HepG2 (cell line): ENCODE measurements around the gene PRSS22. TPM values are rescaled to one million over a fixed set of nuclear protein-coding genes. Genes with fewer than 3 reads are reported as not detected.

Source experiments
- AGO1 ChIP-seq: fragments of 200-400 bp; formaldehyde crosslinking; IDR thresholded peaks from 2 replicates; pipeline ENCODE4 v1.6.1; 2017; ENCODE audit warnings: mild to moderate bottlenecking, low read depth, low read length, moderate library complexity; ENCODE audit not compliant: poor library complexity, severe bottlenecking
- CCDC6 ChIP-seq: sonication (generic); formaldehyde crosslinking; IDR thresholded peaks from 2 replicates; pipeline ENCODE4 v1.8.1; 2022; ENCODE audit warnings: mild to moderate bottlenecking, missing genetic modification reagents, moderate library complexity
- DNMT3B ChIP-seq: conservative IDR thresholded peaks from 2 replicates; pipeline ENCODE4 v1.6.1; 2016; ENCODE audit warnings: missing biosample characterization, control low read depth
- HMG20A ChIP-seq: IDR thresholded peaks from 2 replicates; pipeline ENCODE4 v1.6.1; 2016; ENCODE audit warnings: borderline replicate concordance
- KDM4B ChIP-seq: sonication (generic); formaldehyde crosslinking; IDR thresholded peaks from 2 replicates; pipeline ENCODE4 v1.4.0; 2020; ENCODE audit warnings: missing genetic modification reagents
- MED13 ChIP-seq: sonication (generic); formaldehyde crosslinking; IDR thresholded peaks from 2 replicates; pipeline ENCODE4 v1.5.0; 2020; ENCODE audit warnings: missing genetic modification reagents
- MIER3 ChIP-seq: IDR thresholded peaks from 2 replicates; pipeline ENCODE4 v1.6.1; 2016; ENCODE audit warnings: missing compliant biosample characterization, borderline replicate concordance
- MYNN ChIP-seq: sonication (generic); formaldehyde crosslinking; IDR thresholded peaks from 2 replicates; pipeline ENCODE4 v1.4.0; 2020; ENCODE audit warnings: mild to moderate bottlenecking, low read depth, missing genetic modification reagents
- SKI ChIP-seq: fragments of 450-650 bp; IDR thresholded peaks from one replicate; pipeline ENCODE4 v1.6.1; 2018; ENCODE audit warnings: mild to moderate bottlenecking; ENCODE audit not compliant: partially characterized antibody
- SMAD3 ChIP-seq: sonication (generic); formaldehyde crosslinking; IDR thresholded peaks from 2 replicates; pipeline ENCODE4 v1.4.0; 2020; ENCODE audit warnings: missing genetic modification reagents
- SRY ChIP-seq: sonication (generic); formaldehyde crosslinking; IDR thresholded peaks from 2 replicates; pipeline ENCODE4 v1.8.0; 2022; ENCODE audit warnings: mild to moderate bottlenecking, missing genetic modification reagents
- TOE1 ChIP-seq: sonication (generic); formaldehyde crosslinking; IDR thresholded peaks from 2 replicates; pipeline ENCODE4 v1.4.0; 2020; ENCODE audit warnings: mild to moderate bottlenecking, missing genetic modification reagents
- ZFP90 ChIP-seq: sonication (generic); formaldehyde crosslinking; IDR thresholded peaks from 2 replicates; pipeline ENCODE4 v1.8.0; 2022; ENCODE audit warnings: missing genetic modification reagents, mild to moderate bottlenecking, inconsistent platforms, borderline replicate concordance
- ZNF207 ChIP-seq: fragments of 450-650 bp; IDR thresholded peaks from 2 replicates; pipeline ENCODE4 v1.6.1; 2016; ENCODE audit warnings: antibody characterized with exemption, borderline replicate concordance
- ZNF263 ChIP-seq: sonication (generic); formaldehyde crosslinking; IDR thresholded peaks from 2 replicates; pipeline ENCODE4 v1.4.0; 2020; ENCODE audit warnings: missing genetic modification reagents
- ZNF614 ChIP-seq: IDR thresholded peaks from 2 replicates; pipeline ENCODE4 v1.6.1; 2018; ENCODE audit warnings: missing biosample characterization, missing genetic modification reagents, inconsistent platforms, borderline replicate concordance
- ZNF781 ChIP-seq: sonication (generic); formaldehyde crosslinking; IDR thresholded peaks from 2 replicates; pipeline ENCODE4 v1.5.1; 2020; ENCODE audit warnings: borderline replicate concordance, mild to moderate bottlenecking, missing genetic modification reagents; ENCODE audit errors: not compliant biosample characterization
- polyA plus RNA-seq, 8 experiments: library from polyadenylated mRNA; depleted of rRNA in 3 of 8; stranded (reverse) in 7 of 8; unstranded in 1 of 8; fragments of >200 nt; fragmentation: Illumina TruSeq in 4 of 8; extraction: Trizol in 4 of 8; gene quantifications; 2 replicates each; pipeline versions ENCODE4 v1.2.1 to v1.2.3, GENCODE V29; 2011 to 2016; ENCODE audit warnings: low read depth in 4 of 8, missing spikeins in 1 of 8, mixed read lengths in 1 of 8; ENCODE audit not compliant: insufficient read depth in 1 of 8
- total RNA-seq, 5 experiments: library from RNA; depleted of rRNA; stranded (reverse); fragments of >200 nt; fragmentation: Illumina TruSeq; extraction: Trizol; gene quantifications; 2 replicates each; pipeline ENCODE4 v1.2.3, GENCODE V29; 2016; ENCODE audit warnings: low read depth in 1 of 5
- TF ChIP-seq, protein P1 (sequence below): sonication (generic); formaldehyde crosslinking; IDR thresholded peaks from 2 replicates; pipeline ENCODE4 v1.4.0; 2020; ENCODE audit warnings: missing genetic modification reagents, borderline replicate concordance
- TF ChIP-seq, protein P2 (sequence below): sonication (generic); formaldehyde crosslinking; IDR thresholded peaks from 2 replicates; pipeline ENCODE4 v1.5.0; 2020; ENCODE audit warnings: missing genetic modification reagents
- TF ChIP-seq, protein P3 (sequence below): sonication (generic); formaldehyde crosslinking; IDR thresholded peaks from 2 replicates; pipeline ENCODE4 v1.4.0; 2020; ENCODE audit warnings: missing genetic modification reagents
- TF ChIP-seq, protein P4 (sequence below): IDR thresholded peaks from 2 replicates; pipeline ENCODE4 v1.6.1; 2016; ENCODE audit warnings: control low read depth

The PRSS22 gene
- total and polyA plus RNA-seq, 2 of the 13 experiments (the other 11 are each of a cell fraction or from before 2014, with no cell fraction given): 0.24 to 0.32 TPM

DNA sequence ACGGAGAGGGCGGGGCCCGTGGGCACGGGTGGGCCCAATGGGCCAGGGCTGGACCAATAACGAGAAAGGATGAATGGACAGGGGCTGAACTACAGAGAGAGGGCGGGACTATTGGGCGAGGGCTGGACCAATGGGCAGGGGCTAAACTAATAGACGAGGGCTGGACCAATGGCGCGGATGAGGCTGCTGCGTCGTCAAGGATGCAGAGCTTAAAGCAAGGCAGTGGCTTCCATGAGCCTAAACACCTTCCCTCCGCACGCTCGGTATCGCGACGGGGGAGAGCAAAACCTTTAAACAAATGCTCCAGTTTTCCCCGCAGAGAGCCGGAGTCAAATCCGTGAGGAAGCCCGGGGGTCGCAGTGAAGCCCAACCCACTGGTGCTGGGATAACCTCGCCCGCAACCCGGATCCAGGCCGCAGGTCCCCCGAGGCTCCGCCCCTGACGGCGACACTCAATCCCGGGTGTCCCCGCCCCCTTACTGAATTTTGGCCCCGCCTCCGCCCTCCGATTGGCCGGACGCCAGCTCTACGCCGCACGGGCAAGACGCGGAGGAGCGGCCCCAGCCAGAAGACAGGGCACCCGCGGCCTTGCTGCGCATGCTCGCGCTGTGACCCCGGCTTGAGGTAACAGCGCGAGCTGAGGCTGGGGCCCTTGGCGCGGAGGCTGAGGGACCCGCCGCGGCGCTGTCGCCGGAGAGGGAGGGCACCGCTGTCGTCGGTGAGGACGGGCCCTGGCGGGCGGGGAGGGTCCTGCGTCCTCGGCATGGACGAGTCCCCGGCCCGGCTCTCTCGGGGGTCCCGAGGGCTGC, 24.9 kb upstream of the PRSS22 start, which contains the start of gene FLYWCH2 (continued):
- TF ChIP-seq, protein P1, sequence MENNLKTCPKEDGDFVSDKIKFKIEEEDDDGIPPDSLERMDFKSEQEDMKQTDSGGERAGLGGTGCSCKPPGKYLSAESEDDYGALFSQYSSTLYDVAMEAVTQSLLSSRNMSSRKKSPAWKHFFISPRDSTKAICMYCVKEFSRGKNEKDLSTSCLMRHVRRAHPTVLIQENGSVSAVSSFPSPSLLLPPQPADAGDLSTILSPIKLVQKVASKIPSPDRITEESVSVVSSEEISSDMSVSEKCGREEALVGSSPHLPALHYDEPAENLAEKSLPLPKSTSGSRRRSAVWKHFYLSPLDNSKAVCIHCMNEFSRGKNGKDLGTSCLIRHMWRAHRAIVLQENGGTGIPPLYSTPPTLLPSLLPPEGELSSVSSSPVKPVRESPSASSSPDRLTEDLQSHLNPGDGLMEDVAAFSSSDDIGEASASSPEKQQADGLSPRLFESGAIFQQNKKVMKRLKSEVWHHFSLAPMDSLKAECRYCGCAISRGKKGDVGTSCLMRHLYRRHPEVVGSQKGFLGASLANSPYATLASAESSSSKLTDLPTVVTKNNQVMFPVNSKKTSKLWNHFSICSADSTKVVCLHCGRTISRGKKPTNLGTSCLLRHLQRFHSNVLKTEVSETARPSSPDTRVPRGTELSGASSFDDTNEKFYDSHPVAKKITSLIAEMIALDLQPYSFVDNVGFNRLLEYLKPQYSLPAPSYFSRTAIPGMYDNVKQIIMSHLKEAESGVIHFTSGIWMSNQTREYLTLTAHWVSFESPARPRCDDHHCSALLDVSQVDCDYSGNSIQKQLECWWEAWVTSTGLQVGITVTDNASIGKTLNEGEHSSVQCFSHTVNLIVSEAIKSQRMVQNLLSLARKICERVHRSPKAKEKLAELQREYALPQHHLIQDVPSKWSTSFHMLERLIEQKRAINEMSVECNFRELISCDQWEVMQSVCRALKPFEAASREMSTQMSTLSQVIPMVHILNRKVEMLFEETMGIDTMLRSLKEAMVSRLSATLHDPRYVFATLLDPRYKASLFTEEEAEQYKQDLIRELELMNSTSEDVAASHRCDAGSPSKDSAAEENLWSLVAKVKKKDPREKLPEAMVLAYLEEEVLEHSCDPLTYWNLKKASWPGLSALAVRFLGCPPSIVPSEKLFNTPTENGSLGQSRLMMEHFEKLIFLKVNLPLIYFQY (CRISPR knock-in tag): peak; percentile 72; the same call in 1 of the 2 replicates
- peak; percentile 18; the same call in 1 of the 2 replicates for TF ChIP-seq ZNF263
- peak; percentile 68; the same call in 1 of the 2 replicates for TF ChIP-seq MED13
- TF ChIP-seq, protein P2, sequence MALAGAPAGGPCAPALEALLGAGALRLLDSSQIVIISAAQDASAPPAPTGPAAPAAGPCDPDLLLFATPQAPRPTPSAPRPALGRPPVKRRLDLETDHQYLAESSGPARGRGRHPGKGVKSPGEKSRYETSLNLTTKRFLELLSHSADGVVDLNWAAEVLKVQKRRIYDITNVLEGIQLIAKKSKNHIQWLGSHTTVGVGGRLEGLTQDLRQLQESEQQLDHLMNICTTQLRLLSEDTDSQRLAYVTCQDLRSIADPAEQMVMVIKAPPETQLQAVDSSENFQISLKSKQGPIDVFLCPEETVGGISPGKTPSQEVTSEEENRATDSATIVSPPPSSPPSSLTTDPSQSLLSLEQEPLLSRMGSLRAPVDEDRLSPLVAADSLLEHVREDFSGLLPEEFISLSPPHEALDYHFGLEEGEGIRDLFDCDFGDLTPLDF: 0 out of 2 replicates have a peak, but pooled peaks have one; percentile 29
- TF ChIP-seq ZNF207: no peak
- 0 out of 2 replicates have a peak, but pooled peaks have one; percentile 23 for TF ChIP-seq MIER3 (CRISPR knock-in tag)
- TF ChIP-seq MYNN: no peak
- TF ChIP-seq CCDC6 (CRISPR knock-in tag): peak; percentile 24; the same call in 1 of the 2 replicates
- TF ChIP-seq SRY (CRISPR knock-in tag): peak; percentile 61; the same call in 1 of the 2 replicates
- TF ChIP-seq HMG20A: no peak
- TF ChIP-seq, protein P3, sequence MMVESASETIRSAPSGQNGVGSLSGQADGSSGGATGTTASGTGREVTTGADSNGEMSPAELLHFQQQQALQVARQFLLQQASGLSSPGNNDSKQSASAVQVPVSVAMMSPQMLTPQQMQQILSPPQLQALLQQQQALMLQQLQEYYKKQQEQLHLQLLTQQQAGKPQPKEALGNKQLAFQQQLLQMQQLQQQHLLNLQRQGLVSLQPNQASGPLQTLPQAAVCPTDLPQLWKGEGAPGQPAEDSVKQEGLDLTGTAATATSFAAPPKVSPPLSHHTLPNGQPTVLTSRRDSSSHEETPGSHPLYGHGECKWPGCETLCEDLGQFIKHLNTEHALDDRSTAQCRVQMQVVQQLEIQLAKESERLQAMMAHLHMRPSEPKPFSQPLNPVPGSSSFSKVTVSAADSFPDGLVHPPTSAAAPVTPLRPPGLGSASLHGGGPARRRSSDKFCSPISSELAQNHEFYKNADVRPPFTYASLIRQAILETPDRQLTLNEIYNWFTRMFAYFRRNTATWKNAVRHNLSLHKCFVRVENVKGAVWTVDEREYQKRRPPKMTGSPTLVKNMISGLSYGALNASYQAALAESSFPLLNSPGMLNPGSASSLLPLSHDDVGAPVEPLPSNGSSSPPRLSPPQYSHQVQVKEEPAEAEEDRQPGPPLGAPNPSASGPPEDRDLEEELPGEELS (CRISPR knock-in tag): 0 out of 2 replicates have a peak, but pooled peaks have one; percentile 29
- TF ChIP-seq, protein P4, sequence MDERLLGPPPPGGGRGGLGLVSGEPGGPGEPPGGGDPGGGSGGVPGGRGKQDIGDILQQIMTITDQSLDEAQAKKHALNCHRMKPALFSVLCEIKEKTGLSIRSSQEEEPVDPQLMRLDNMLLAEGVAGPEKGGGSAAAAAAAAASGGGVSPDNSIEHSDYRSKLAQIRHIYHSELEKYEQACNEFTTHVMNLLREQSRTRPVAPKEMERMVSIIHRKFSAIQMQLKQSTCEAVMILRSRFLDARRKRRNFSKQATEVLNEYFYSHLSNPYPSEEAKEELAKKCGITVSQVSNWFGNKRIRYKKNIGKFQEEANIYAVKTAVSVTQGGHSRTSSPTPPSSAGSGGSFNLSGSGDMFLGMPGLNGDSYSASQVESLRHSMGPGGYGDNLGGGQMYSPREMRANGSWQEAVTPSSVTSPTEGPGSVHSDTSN (CRISPR knock-in tag): 0 out of 2 replicates have a peak, but pooled peaks have one; percentile 42
- no peak for TF ChIP-seq TOE1 (CRISPR knock-in tag)
- no peak for TF ChIP-seq DNMT3B (CRISPR knock-in tag)
- peak; percentile 25 for TF ChIP-seq SKI
- peak; percentile 41; the same call in 1 of the 2 replicates for TF ChIP-seq SMAD3 (CRISPR knock-in tag)
- no peak for TF ChIP-seq ZNF781 (CRISPR knock-in tag)
- TF ChIP-seq ZNF614 (CRISPR knock-in tag): peak; percentile 26; the same call in 1 of the 2 replicates
- no peak for TF ChIP-seq ZFP90
- TF ChIP-seq KDM4B: 0 out of 2 replicates have a peak, but pooled peaks have one; percentile 28
- peak; percentile 30 for TF ChIP-seq AGO1
